HCT116 (cell line): ENCODE results near the gene CYBA. TPM values are rescaled to one million over a fixed set of nuclear protein-coding genes. Genes with fewer than 3 reads are reported as not detected.

Experiments
- ATAC-seq: fragments of 200-7000 bp; cut with Tn5 transposase; 2 replicates; pipeline ENCODE4 v1.9.1; 2020; ENCODE audit warnings: mild to moderate bottlenecking, moderate library complexity
- BruUV-seq: library from RNA; stranded (reverse); fragments of 400-500 nt; replicated peaks from 2 replicates; lab custom pipeline; 2021; lab: Mats Ljungman, UMichigan
- CTCF ChIA-PET: fragments of 300-600 bp; sonication (Branson Sonifier 250); formaldehyde crosslinking; loops from one replicate; lab custom pipeline; 2021; ENCODE audit warnings: antibody characterized with exemption; lab: Charles Lee
- POLR2A ChIA-PET: fragments of 300-600, 350-600 bp; sonication (Branson Sonifier 250); formaldehyde crosslinking; loops from one replicate; lab custom pipeline; 2021; ENCODE audit warnings: antibody characterized with exemption; lab: Charles Lee
- RAD21 ChIA-PET, 2 experiments: fragments of 300-600 bp; sonication (Branson Sonifier 250); formaldehyde crosslinking; loops; one replicate each; lab custom pipeline; 2023; ENCODE audit warnings: low total read pairs in 2 of 2; ENCODE audit not compliant: uncharacterized antibody in 2 of 2, unreplicated experiment in 2 of 2, low non-redundant PET in 1 of 2; lab: Charles Lee
- DNase-seq: peaks from one replicate; pipeline ENCODE4 v3.0.0-alpha.2; 2010; ENCODE audit warnings: low read depth, low spot score
- H2AFZ ChIP-seq: fragments of 200-600 bp; shearing (Covaris generic), sonication (generic); 2 replicates; pipeline ENCODE4 v1.6.1; 2017; ENCODE audit warnings: low read depth, mixed run types, mixed read lengths, antibody characterized with exemption, low read length; ENCODE audit not compliant: poor library complexity, severe bottlenecking
- H3K27ac ChIP-seq: 2 replicates; pipeline ENCODE4 v1.5.1; 2012; ENCODE audit warnings: low read depth, low read length
- H3K27me3 ChIP-seq: fragments of 200-600 bp; sonication (generic); 2 replicates; pipeline ENCODE4 v1.6.1; 2016; ENCODE audit warnings: mixed run types, low read length, mixed read lengths; ENCODE audit not compliant: insufficient read depth
- H3K36me3 ChIP-seq, 2 experiments: fragments of 200-500 bp in 1 of 2; fragments of 200-600 bp in 1 of 2; sonication (Bioruptor generic) in 1 of 2; sonication (generic) in 1 of 2; 2 replicates each; pipeline versions ENCODE4 v1.5.1 to v1.6.1; 2014 to 2016; ENCODE audit warnings: low read length in 2 of 2, inconsistent platforms in 1 of 2, mixed read lengths in 1 of 2, mixed run types in 1 of 2; ENCODE audit not compliant: insufficient read depth in 2 of 2, control insufficient read depth in 1 of 2
- H3K4me1 ChIP-seq, 2 experiments: fragments of 200-600 bp in 1 of 2; sonication (generic) in 1 of 2; 2 replicates each; pipeline versions ENCODE4 v1.5.1 to v1.6.1; 2012 to 2017; ENCODE audit warnings: low read length in 2 of 2, inconsistent platforms in 1 of 2, mild to moderate bottlenecking in 1 of 2, mixed read lengths in 1 of 2, mixed run types in 1 of 2, moderate library complexity in 1 of 2; ENCODE audit not compliant: insufficient read depth in 2 of 2, control insufficient read depth in 1 of 2
- H3K4me2 ChIP-seq: fragments of 200-600 bp; sonication (generic); 2 replicates; pipeline ENCODE4 v1.6.1; 2017; ENCODE audit warnings: mixed run types, low read length, mixed read lengths
- H3K4me3 ChIP-seq, 2 experiments: fragments of 200-600 bp in 1 of 2; sonication (generic) in 1 of 2; replicated peaks in 1 of 2; 2 replicates each; pipeline ENCODE4 v1.5.1; 2011 to 2016; ENCODE audit warnings: low read length in 2 of 2, control low read depth in 1 of 2, low read depth in 1 of 2, mild to moderate bottlenecking in 1 of 2, mixed read lengths in 1 of 2, mixed run types in 1 of 2
- H3K79me2 ChIP-seq: fragments of 200-600 bp; sonication (generic); 2 replicates; pipeline ENCODE4 v1.6.1; 2017; ENCODE audit warnings: mild to moderate bottlenecking, mixed run types, low read length, moderate library complexity, mixed read lengths; ENCODE audit not compliant: insufficient read depth
- H3K9ac ChIP-seq: fragments of 200-600 bp; sonication (generic); 2 replicates; pipeline ENCODE4 v1.6.1; 2016; ENCODE audit warnings: low read length, mixed read lengths
- H3K9me2 ChIP-seq: fragments of 200-600 bp; sonication (generic), shearing (Covaris generic); 2 replicates; pipeline ENCODE4 v1.6.1; 2017; ENCODE audit warnings: mixed run types, mild to moderate bottlenecking, moderate library complexity; ENCODE audit not compliant: insufficient read depth
- H3K9me3 ChIP-seq, 2 experiments: fragments of 200-500 bp in 1 of 2; fragments of 200-600 bp in 1 of 2; sonication (Bioruptor generic) in 1 of 2; sonication (generic) in 1 of 2; 2 replicates each; pipeline ENCODE4 v1.6.1; 2014 to 2017; ENCODE audit warnings: low read length in 2 of 2, mixed read lengths in 2 of 2, inconsistent platforms in 1 of 2, low read depth in 1 of 2, mild to moderate bottlenecking in 1 of 2, mixed run types in 1 of 2, moderate library complexity in 1 of 2; ENCODE audit not compliant: control insufficient read depth in 1 of 2, insufficient read depth in 1 of 2
- H4K20me1 ChIP-seq: fragments of 200-600 bp; sonication (generic), shearing (Covaris generic); 2 replicates; pipeline ENCODE4 v1.6.1; 2017; ENCODE audit warnings: mixed run types, mild to moderate bottlenecking, moderate library complexity; ENCODE audit not compliant: insufficient read depth
- CEBPB ChIP-seq: IDR thresholded peaks from 2 replicates; pipeline ENCODE4 v1.6.1; 2012; ENCODE audit warnings: low read depth
- POLR2AphosphoS5 ChIP-seq: IDR thresholded peaks from 2 replicates; pipeline ENCODE4 v1.6.1; 2011; ENCODE audit warnings: mild to moderate bottlenecking, low read depth, low read length, moderate library complexity
- SRF ChIP-seq: IDR thresholded peaks from 2 replicates; pipeline ENCODE4 v1.6.1; 2012; ENCODE audit warnings: low read depth
- intact Hi-C: fragments of 100-400 bp; cut with micrococcal nuclease; formaldehyde crosslinking; loops from 2 replicates; pipeline ENCODE4 v1.10.0; 2022
- total RNA-seq: library from RNA; stranded (reverse); gene quantifications from one replicate; pipeline ENCODE4 v1.2.1, GENCODE V29; 2021; ENCODE audit not compliant: unreplicated experiment
- TF ChIP-seq, protein P1 (sequence below): IDR thresholded peaks from 2 replicates; pipeline ENCODE4 v1.6.1; 2012
- TF ChIP-seq, protein P2 (sequence below), 3 experiments: fragments of 200-600 bp in 1 of 3; sonication (generic) in 1 of 3; IDR thresholded peaks in 2 of 3; conservative IDR thresholded peaks in 1 of 3; 2 replicates each; pipeline ENCODE4 v1.5.1; 2012 to 2017; ENCODE audit warnings: low read depth in 2 of 3, low read length in 2 of 3, antibody characterized with exemption in 1 of 3, borderline replicate concordance in 1 of 3, control low read depth in 1 of 3, mild to moderate bottlenecking in 1 of 3, mixed read lengths in 1 of 3, mixed run types in 1 of 3, moderate library complexity in 1 of 3; ENCODE audit not compliant: insufficient read depth in 1 of 3

CYBA gene
- total RNA-seq, 1 experiment from 2014 or later: 321 TPM

DNA sequence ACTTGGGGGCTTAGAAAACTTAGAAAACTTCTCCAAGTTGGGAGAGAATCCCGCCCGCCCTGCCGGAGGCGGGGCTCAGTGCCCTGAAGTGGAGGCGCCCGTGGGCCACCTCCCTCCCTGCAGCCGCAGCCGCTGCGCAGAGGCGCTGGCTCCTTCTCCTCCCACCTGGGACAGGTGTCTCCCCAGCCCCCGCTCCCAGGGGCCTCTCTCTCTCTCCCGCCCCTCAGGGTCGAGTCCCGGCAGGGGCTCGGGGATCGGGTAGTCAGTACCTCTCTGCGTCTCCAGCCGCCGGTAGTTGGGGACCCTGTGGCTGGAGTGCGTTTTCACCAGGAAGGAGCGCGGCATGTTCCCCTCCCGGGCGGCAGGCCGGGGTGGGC is 35.2 kb upstream of the CYBA start (continued):
- TF ChIP-seq POLR2AphosphoS5 (no peak), CEBPB (no peak)
- TF ChIP-seq, protein P1, sequence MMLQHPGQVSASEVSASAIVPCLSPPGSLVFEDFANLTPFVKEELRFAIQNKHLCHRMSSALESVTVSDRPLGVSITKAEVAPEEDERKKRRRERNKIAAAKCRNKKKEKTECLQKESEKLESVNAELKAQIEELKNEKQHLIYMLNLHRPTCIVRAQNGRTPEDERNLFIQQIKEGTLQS: no peak
- TF ChIP-seq, all 23 proteins: peak for 0

DNA sequence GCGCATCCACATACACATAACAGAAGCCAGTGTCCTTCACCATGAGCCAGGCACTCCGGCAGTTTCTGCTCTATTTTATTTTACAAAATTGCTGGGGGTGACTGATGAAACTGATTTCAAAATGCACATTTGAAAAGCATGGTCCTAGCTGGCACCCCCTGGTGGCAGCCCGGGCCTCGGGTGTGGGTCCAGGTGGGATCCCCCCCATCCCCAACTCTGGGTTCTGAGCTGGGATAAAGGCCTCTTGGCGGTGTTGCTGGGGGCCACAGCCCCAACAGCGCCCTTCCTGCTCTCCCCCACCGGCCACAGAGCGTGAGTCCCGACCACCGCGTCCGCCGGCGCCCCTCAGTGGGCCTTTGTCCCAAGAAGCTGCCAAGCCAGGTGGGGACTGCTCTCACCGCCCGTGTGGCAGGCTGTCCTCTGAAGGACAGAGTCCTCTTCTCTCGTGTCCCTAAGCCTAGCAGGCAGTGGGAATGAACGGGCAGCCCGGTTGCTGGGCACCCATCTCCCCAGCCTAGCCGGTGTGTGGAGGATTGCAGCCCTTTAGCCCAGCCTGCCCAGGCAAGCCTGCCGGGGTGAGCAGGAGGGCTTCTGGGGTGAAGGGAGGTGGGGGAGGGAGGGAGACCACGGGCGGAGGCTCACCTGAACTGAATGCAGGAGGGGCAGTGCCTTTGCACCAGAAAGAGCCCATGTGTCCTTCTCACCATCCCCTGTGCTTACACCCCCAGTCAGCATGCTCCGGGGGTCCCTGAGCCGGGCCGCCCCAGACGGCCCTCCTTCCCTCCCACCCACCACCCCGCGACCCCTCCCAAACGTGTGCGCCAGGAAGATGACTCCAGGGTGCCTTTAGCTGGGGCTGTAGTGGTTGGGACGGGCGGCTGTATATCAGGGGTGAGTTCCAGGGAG is 34.6 kb upstream of the CYBA start:
- H2AFZ ChIP-seq: peak overlapping the region; percentile 96
- peak overlapping the region; percentile 68 to 83 for H3K4me3 ChIP-seq
- intact Hi-C loops: no loop called here
- ChIA-PET CTCF (interaction anchor here (0.6 to 1.5 kb wide), 4 partner anchors 13 to 482 kb away, joined by 3 to 10 read pairs (median 4); no protein-coding TSS in a partner anchor), POLR2A (no interaction called here), RAD21 (no interaction called here)
- DNase-seq: no peak
- H3K9me3 ChIP-seq: no peaks in the 10 kb centered on the region
- peak; percentile 19 for ATAC-seq
- peak overlapping the region; percentile 100 for H3K4me2 ChIP-seq
- H3K79me2 ChIP-seq: no peaks in the 10 kb centered on the region
- no peaks in the 10 kb centered on the region for H3K36me3 ChIP-seq
- H3K27ac ChIP-seq: peak overlapping the region; percentile 25; the same call in 1 of the 2 replicates
- H3K9me2 ChIP-seq: no peaks in the 10 kb centered on the region
- H4K20me1 ChIP-seq: no peaks in the 10 kb centered on the region
- no TSS peak for BruUV-seq
- H3K4me1 ChIP-seq: peaks cover 25 to 38% of the 10 kb centered on the region in 2 experiments
- H3K27me3 ChIP-seq: no peaks in the 10 kb centered on the region
- no peak for TF ChIP-seq SRF
- TF ChIP-seq, protein P2, sequence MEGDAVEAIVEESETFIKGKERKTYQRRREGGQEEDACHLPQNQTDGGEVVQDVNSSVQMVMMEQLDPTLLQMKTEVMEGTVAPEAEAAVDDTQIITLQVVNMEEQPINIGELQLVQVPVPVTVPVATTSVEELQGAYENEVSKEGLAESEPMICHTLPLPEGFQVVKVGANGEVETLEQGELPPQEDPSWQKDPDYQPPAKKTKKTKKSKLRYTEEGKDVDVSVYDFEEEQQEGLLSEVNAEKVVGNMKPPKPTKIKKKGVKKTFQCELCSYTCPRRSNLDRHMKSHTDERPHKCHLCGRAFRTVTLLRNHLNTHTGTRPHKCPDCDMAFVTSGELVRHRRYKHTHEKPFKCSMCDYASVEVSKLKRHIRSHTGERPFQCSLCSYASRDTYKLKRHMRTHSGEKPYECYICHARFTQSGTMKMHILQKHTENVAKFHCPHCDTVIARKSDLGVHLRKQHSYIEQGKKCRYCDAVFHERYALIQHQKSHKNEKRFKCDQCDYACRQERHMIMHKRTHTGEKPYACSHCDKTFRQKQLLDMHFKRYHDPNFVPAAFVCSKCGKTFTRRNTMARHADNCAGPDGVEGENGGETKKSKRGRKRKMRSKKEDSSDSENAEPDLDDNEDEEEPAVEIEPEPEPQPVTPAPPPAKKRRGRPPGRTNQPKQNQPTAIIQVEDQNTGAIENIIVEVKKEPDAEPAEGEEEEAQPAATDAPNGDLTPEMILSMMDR (IDR thresholded peaks at IDR 0.05 in 2 of 3, conservative IDR thresholded peaks at IDR 0.05 in 1 of 3; ENCODE audit: borderline replicate concordance in 1 of 3, insufficient read depth in 1 of 3, low read depth in 2 of 3, low read length in 2 of 3): peak in 2 of 3 experiments; percentile 82 to 85; a peak in 5 of 6 replicates
- H3K9ac ChIP-seq: peak overlapping the region; percentile 62
